ENCODE data around the gene PCYT2. TPM values are rescaled to one million over a fixed set of nuclear protein-coding genes. Genes with fewer than 3 reads are reported as not detected.

Gene PCYT2
- total RNA-seq, 2 donors from 2014 or later = 23.3 to 26.1 TPM

GRCh38 chr17:81867991-81868673 lies 43.1 kb downstream of the PCYT2 start:
- peak overlapping the region; percentile 93 to 95 for H3K27ac ChIP-seq
- DNase-seq (ENCODE audit: low spot score) = no peak
- TF ChIP-seq CTCF (IDR thresholded peaks at IDR 0.05) = no peak
- H3K4me3 ChIP-seq = no peak overlapping the region
- peaks cover 0 to 60% of the 10 kb centered on the region in 2 donors for H3K4me1 ChIP-seq
- no peaks in the 10 kb centered on the region for H3K9me3 ChIP-seq
- H3K36me3 ChIP-seq = peaks cover 26% of the 10 kb centered on the region
- H3K27me3 ChIP-seq = no peaks in the 10 kb centered on the region

- DNase-seq (ENCODE audit: low spot score) = no peak
- peaks cover 0 to 60% of the 10 kb centered on the region in 2 donors for H3K4me1 ChIP-seq
- no peaks in the 10 kb centered on the region for H3K27me3 ChIP-seq
- H3K4me3 ChIP-seq = no peak overlapping the region
- H3K9me3 ChIP-seq = no peaks in the 10 kb centered on the region
- H3K36me3 ChIP-seq = peaks cover 26% of the 10 kb centered on the region
- TF ChIP-seq CTCF (IDR thresholded peaks at IDR 0.05) = no peak
- peak overlapping the region; percentile 93 to 95 for H3K27ac ChIP-seq
Observed at GRCh38 chr17:81867170-81867990, 43.8 kb downstream of the PCYT2 start.

- Histone ChIP-seq H3K4me1 (peaks cover 0 to 62% of the 10 kb centered on the region in 2 donors), H3K4me3 (no peak overlapping the region), H3K9me3 (no peaks in the 10 kb centered on the region), H3K27me3 (no peaks in the 10 kb centered on the region), H3K36me3 (peaks cover 26% of the 10 kb centered on the region), H3K27ac (peak overlapping the region; percentile 93 to 95)
- DNase-seq (ENCODE audit: low spot score) = no peak
- no peak for TF ChIP-seq CTCF (IDR thresholded peaks at IDR 0.05)
Observed at GRCh38 chr17:81866440-81867169, 44.6 kb downstream of the PCYT2 start.

GRCh38 chr17:81865733-81866439 lies 45.3 kb downstream of the PCYT2 start:
- H3K4me1 ChIP-seq = peaks cover 0 to 65% of the 10 kb centered on the region in 2 donors
- H3K27ac ChIP-seq = peak overlapping the region in 1 of 2 donors; percentile 95
- no peaks in the 10 kb centered on the region for H3K27me3 ChIP-seq
- H3K4me3 ChIP-seq = no peak overlapping the region
- DNase-seq (ENCODE audit: low spot score) = no peak
- peaks cover 26% of the 10 kb centered on the region for H3K36me3 ChIP-seq
- no peaks in the 10 kb centered on the region for H3K9me3 ChIP-seq
- no peak for TF ChIP-seq CTCF (IDR thresholded peaks at IDR 0.05)

- Histone ChIP-seq H3K27ac (no peak overlapping the region), H3K36me3 (peaks cover 26% of the 10 kb centered on the region), H3K4me3 (no peak overlapping the region), H3K9me3 (no peaks in the 10 kb centered on the region), H3K27me3 (no peaks in the 10 kb centered on the region), H3K4me1 (peaks cover 0 to 63% of the 10 kb centered on the region in 2 donors)
- TF ChIP-seq CTCF (IDR thresholded peaks at IDR 0.05) = no peak
- no peak for DNase-seq (ENCODE audit: low spot score)
Observed at GRCh38 chr17:81865358-81865732, 45.9 kb downstream of the PCYT2 start.
